ENCODE data around the gene RBM15B. TPM values are rescaled to one million over a fixed set of nuclear protein-coding genes. Genes with fewer than 3 reads are reported as not detected.

Gene RBM15B
- total and polyA plus RNA-seq, 2 donors (not counting 1 experiment from before 2014, with no cell fraction given), result 10.8 to 29.5 TPM

DNA sequence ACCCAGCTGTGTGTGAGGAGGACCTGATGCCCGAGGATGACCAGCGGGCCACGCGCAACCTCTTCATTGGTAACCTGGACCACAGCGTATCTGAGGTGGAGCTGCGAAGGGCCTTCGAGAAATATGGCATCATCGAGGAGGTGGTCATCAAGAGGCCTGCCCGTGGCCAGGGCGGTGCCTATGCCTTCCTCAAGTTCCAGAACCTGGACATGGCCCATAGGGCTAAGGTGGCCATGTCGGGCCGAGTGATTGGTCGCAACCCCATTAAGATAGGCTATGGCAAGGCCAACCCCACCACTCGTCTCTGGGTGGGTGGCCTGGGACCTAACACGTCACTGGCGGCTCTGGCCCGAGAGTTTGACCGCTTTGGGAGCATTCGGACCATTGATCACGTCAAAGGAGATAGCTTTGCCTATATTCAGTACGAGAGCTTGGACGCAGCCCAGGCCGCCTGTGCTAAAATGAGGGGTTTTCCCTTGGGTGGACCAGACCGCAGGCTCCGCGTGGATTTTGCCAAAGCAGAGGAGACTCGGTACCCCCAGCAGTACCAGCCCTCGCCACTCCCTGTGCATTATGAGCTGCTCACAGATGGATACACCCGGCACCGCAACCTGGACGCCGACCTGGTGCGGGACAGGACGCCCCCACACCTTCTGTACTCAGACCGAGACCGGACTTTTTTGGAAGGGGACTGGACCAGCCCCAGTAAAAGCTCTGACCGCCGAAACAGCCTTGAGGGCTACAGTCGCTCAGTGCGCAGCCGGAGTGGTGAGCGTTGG is 1.5 kb downstream of the RBM15B start:
- ChIA-PET CTCF (interaction anchor here (1.0 to 1.2 kb wide), 2 partner anchors 279 to 290 kb away, joined by 3 read pairs; no protein-coding TSS in a partner anchor), POLR2A (no interaction called here)
- H3K4me1 ChIP-seq (ENCODE audit: control insufficient read depth in 2 of 2, insufficient read depth in 2 of 2, low read length in 2 of 2), result peaks cover 18 to 33% of the 10 kb centered on the region in 2 donors
- Mint-ChIP-seq H3K4me1 (peaks cover 50% of the 10 kb centered on the region), H3K4me3 (peak overlapping the region; percentile 84), H3K27me3 (no peaks in the 10 kb centered on the region), H3K9me3 (ENCODE audit: insufficient read depth) (no peaks in the 10 kb centered on the region), H3K27ac (peak overlapping the region; percentile 71)
- peaks cover 55% of the 10 kb centered on the region for H4K20me1 ChIP-seq (ENCODE audit: control insufficient read depth, insufficient read depth, low read length, poor library complexity, severe bottlenecking)
- peak overlapping the region; percentile 91 for H3K4me2 ChIP-seq (replicated peaks; ENCODE audit: low read depth, low read length, poor library complexity, severe bottlenecking)
- peak overlapping the region in 3 of 5 experiments; percentile 3 to 66 (median 58) for H3K4me3 ChIP-seq (ENCODE audit: control extremely low read depth in 1 of 5, extremely low read depth in 1 of 5, insufficient read depth in 1 of 5, low read depth in 2 of 5, low read length in 4 of 5)
- ATAC-seq (ENCODE audit: low read depth) (no peak), DNase-seq (peak; percentile 24)
- H3K27me3 ChIP-seq (replicated peaks in 1 of 4; ENCODE audit: control extremely low read depth in 1 of 4, control insufficient read depth in 3 of 4, insufficient read depth in 4 of 4, low read length in 3 of 4), result no peaks in the 10 kb centered on the region
- H3K27ac ChIP-seq (ENCODE audit: low read length in 2 of 2), result peak overlapping the region in 1 of 2 donors; percentile 78
- H3K9ac ChIP-seq (ENCODE audit: low read length), result peak overlapping the region; percentile 65
- H3K36me3 ChIP-seq (replicated peaks in 1 of 2; ENCODE audit: control extremely low read depth in 1 of 2, control insufficient read depth in 1 of 2, extremely low read depth in 1 of 2, insufficient read depth in 2 of 2, low read length in 1 of 2), result peaks cover 1 to 67% of the 10 kb centered on the region in 2 experiments
- intact Hi-C loops (cut with micrococcal nuclease), result loop anchor here (10.0 kb wide), 1 partner anchor 1142 kb away; the partner anchor contains the start of genes NT5DC2 and UQCC5
- TF ChIP-seq EZH2 (IDR thresholded peaks at IDR 0.05; ENCODE audit: borderline replicate concordance, insufficient read depth, low read depth, low read length, poor library complexity, severe bottlenecking), result no peak
- TF ChIP-seq, protein P1, sequence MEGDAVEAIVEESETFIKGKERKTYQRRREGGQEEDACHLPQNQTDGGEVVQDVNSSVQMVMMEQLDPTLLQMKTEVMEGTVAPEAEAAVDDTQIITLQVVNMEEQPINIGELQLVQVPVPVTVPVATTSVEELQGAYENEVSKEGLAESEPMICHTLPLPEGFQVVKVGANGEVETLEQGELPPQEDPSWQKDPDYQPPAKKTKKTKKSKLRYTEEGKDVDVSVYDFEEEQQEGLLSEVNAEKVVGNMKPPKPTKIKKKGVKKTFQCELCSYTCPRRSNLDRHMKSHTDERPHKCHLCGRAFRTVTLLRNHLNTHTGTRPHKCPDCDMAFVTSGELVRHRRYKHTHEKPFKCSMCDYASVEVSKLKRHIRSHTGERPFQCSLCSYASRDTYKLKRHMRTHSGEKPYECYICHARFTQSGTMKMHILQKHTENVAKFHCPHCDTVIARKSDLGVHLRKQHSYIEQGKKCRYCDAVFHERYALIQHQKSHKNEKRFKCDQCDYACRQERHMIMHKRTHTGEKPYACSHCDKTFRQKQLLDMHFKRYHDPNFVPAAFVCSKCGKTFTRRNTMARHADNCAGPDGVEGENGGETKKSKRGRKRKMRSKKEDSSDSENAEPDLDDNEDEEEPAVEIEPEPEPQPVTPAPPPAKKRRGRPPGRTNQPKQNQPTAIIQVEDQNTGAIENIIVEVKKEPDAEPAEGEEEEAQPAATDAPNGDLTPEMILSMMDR (IDR thresholded peaks at IDR 0.05), result no peak
- 96% methylated on average over 42 of the region's 42 CpGs for WGBS (ENCODE audit: insufficient coverage)
- no peaks in the 10 kb centered on the region for H3K9me3 ChIP-seq (ENCODE audit: control extremely low read depth in 1 of 3, control insufficient read depth in 2 of 3, insufficient read depth in 1 of 3, low read length in 2 of 3)
- peaks cover 50% of the 10 kb centered on the region for H3K79me2 ChIP-seq (ENCODE audit: control insufficient read depth, insufficient read depth, low read length)
- peak overlapping the region; percentile 69 for H2AFZ ChIP-seq (ENCODE audit: insufficient read depth, low read depth, low read length, poor library complexity, severe bottlenecking)

DNA sequence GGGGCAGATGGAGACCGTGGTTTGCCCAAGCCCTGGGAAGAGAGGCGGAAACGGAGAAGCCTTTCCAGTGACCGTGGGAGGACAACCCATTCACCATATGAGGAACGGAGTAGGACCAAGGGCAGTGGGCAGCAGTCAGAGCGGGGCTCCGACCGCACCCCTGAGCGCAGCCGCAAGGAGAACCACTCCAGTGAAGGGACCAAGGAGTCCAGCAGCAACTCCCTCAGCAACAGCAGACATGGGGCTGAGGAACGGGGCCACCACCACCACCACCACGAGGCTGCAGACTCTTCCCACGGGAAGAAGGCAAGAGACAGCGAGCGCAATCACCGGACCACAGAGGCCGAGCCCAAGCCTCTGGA is 2.0 kb downstream of the RBM15B start:
- H3K27ac ChIP-seq (ENCODE audit: low read length in 2 of 2), result no peak overlapping the region
- peaks cover 55% of the 10 kb centered on the region for H4K20me1 ChIP-seq (ENCODE audit: control insufficient read depth, insufficient read depth, low read length, poor library complexity, severe bottlenecking)
- H3K27me3 Mint-ChIP-seq, result no peaks in the 10 kb centered on the region
- intact Hi-C loops (cut with micrococcal nuclease), result loop anchor here (10.0 kb wide), 1 partner anchor 1142 kb away; the partner anchor contains the start of genes NT5DC2 and UQCC5
- peaks cover 46% of the 10 kb centered on the region for H3K4me1 Mint-ChIP-seq
- WGBS (ENCODE audit: insufficient coverage), result 94% methylated on average over 17 of the region's 17 CpGs
- no peak for TF ChIP-seq EZH2 (IDR thresholded peaks at IDR 0.05; ENCODE audit: borderline replicate concordance, insufficient read depth, low read depth, low read length, poor library complexity, severe bottlenecking)
- TF ChIP-seq, protein P1 (IDR thresholded peaks at IDR 0.05), result no peak
- CTCF ChIA-PET, result interaction anchor here (1.0 to 1.2 kb wide), 2 partner anchors 279 to 289 kb away, joined by 3 read pairs; no protein-coding TSS in a partner anchor
- no peak for ATAC-seq (ENCODE audit: low read depth)
- H3K4me3 ChIP-seq (ENCODE audit: control extremely low read depth in 1 of 5, extremely low read depth in 1 of 5, insufficient read depth in 1 of 5, low read depth in 2 of 5, low read length in 4 of 5), result no peak overlapping the region
- POLR2A ChIA-PET, result no interaction called here
- peak overlapping the region; percentile 91 for H3K4me2 ChIP-seq (replicated peaks; ENCODE audit: low read depth, low read length, poor library complexity, severe bottlenecking)
- no peaks in the 10 kb centered on the region for H3K9me3 ChIP-seq (ENCODE audit: control extremely low read depth in 1 of 3, control insufficient read depth in 2 of 3, insufficient read depth in 1 of 3, low read length in 2 of 3)
- peaks cover 18 to 33% of the 10 kb centered on the region in 2 donors for H3K4me1 ChIP-seq (ENCODE audit: control insufficient read depth in 2 of 2, insufficient read depth in 2 of 2, low read length in 2 of 2)
- no peak overlapping the region for H3K27ac Mint-ChIP-seq
- no peak overlapping the region for H2AFZ ChIP-seq (ENCODE audit: insufficient read depth, low read depth, low read length, poor library complexity, severe bottlenecking)
- DNase-seq, result no peak
- no peaks in the 10 kb centered on the region for H3K9me3 Mint-ChIP-seq (ENCODE audit: insufficient read depth)
- H3K9ac ChIP-seq (ENCODE audit: low read length), result no peak overlapping the region
- peaks cover 1 to 64% of the 10 kb centered on the region in 2 experiments for H3K36me3 ChIP-seq (replicated peaks in 1 of 2; ENCODE audit: control extremely low read depth in 1 of 2, control insufficient read depth in 1 of 2, extremely low read depth in 1 of 2, insufficient read depth in 2 of 2, low read length in 1 of 2)
- H3K27me3 ChIP-seq (replicated peaks in 1 of 4; ENCODE audit: control extremely low read depth in 1 of 4, control insufficient read depth in 3 of 4, insufficient read depth in 4 of 4, low read length in 3 of 4), result no peaks in the 10 kb centered on the region
- peak overlapping the region; percentile 13 for H3K4me3 Mint-ChIP-seq
- peaks cover 50% of the 10 kb centered on the region for H3K79me2 ChIP-seq (ENCODE audit: control insufficient read depth, insufficient read depth, low read length)
